ENCODE data around the gene PCNX2.

The PCNX2 gene

GRCh38 chr1:233012021-233012420 lies 283.5 kb downstream of the PCNX2 start:
- Histone ChIP-seq H3K27ac (ENCODE audit: extremely low read depth, low read depth, low read length) (no peak overlapping the region), H3K4me1 (ENCODE audit: control insufficient read depth, insufficient read depth, low read length) (no peaks in the 10 kb centered on the region), H3K4me3 (ENCODE audit: low read depth, low read length) (no peak overlapping the region), H3K9me3 (ENCODE audit: control insufficient read depth, insufficient read depth, low read depth, low read length) (no peaks in the 10 kb centered on the region), H3K36me3 (ENCODE audit: control insufficient read depth in 2 of 2, insufficient read depth in 1 of 2, low read length in 2 of 2) (peaks cover under 1 to 37% of the 10 kb centered on the region in 2 experiments)
- CTCF ChIA-PET: interaction anchor here (1.0 kb wide), 1 partner anchor 14 kb away, joined by 3 read pairs; no protein-coding TSS in a partner anchor
- no peak for TF ChIP-seq ZNF747 (tag by site-specific recombination; IDR thresholded peaks at IDR 0.05)
- no peak for TF ChIP-seq ZNF248 (tag by site-specific recombination; IDR thresholded peaks at IDR 0.05)
- TF ChIP-seq ZNF596 (tag by site-specific recombination; IDR thresholded peaks at IDR 0.05): no peak
- no peak for TF ChIP-seq ZNF23 (tag by site-specific recombination; IDR thresholded peaks at IDR 0.05; ENCODE audit: borderline replicate concordance)
- no peak for TF ChIP-seq EGR2 (tag by site-specific recombination; IDR thresholded peaks at IDR 0.05; ENCODE audit: low read depth)
- no peak for TF ChIP-seq ZNF2 (tag by site-specific recombination; IDR thresholded peaks at IDR 0.05)
- TF ChIP-seq KLF10 (tag by site-specific recombination; IDR thresholded peaks at IDR 0.05): no peak
- TF ChIP-seq ZNF239 (tag by site-specific recombination; IDR thresholded peaks at IDR 0.05): no peak
- no peak for TF ChIP-seq PRDM2 (tag by site-specific recombination; IDR thresholded peaks at IDR 0.05; ENCODE audit: borderline replicate concordance)
- no peak for TF ChIP-seq ZNF266 (tag by site-specific recombination; IDR thresholded peaks at IDR 0.05; ENCODE audit: low read depth)
- no peak for TF ChIP-seq ZFP69B (tag by site-specific recombination; IDR thresholded peaks at IDR 0.05)
- no peak for TF ChIP-seq ZNF548 (tag by site-specific recombination; IDR thresholded peaks at IDR 0.05)
- TF ChIP-seq ATF2 (tag by site-specific recombination; IDR thresholded peaks at IDR 0.05; ENCODE audit: low read depth): no peak
- TF ChIP-seq ZNF157 (tag by site-specific recombination; IDR thresholded peaks at IDR 0.05): no peak
- no peak for TF ChIP-seq ZNF521 (tag by site-specific recombination; IDR thresholded peaks at IDR 0.05)
- TF ChIP-seq SP2 (tag by site-specific recombination; IDR thresholded peaks at IDR 0.05): no peak
- no peak for TF ChIP-seq ZNF132 (tag by site-specific recombination; IDR thresholded peaks at IDR 0.05; ENCODE audit: borderline replicate concordance)
- TF ChIP-seq ZNF140 (tag by site-specific recombination; IDR thresholded peaks at IDR 0.05): no peak
- TF ChIP-seq GLIS1 (tag by site-specific recombination; IDR thresholded peaks at IDR 0.05): no peak
- POLR2A ChIA-PET: no interaction called here

- ChIA-PET POLR2A (no interaction called here), CTCF (interaction anchor here (0.9 to 2.0 kb wide), 2 partner anchors 15 to 32 kb away, joined by 3 to 10 read pairs; no protein-coding TSS in a partner anchor)
- TF ChIP-seq ZFHX2 (tag by site-specific recombination; conservative IDR thresholded peaks at IDR 0.05) (peak; percentile 78), ZNF404 (tag by site-specific recombination; IDR thresholded peaks at IDR 0.05) (no peak), SCRT2 (tag by site-specific recombination; IDR thresholded peaks at IDR 0.05) (peak; percentile 83), SETDB1 (IDR thresholded peaks at IDR 0.05; ENCODE audit: insufficient read length, low read length) (no peak), EGR2 (tag by site-specific recombination; IDR thresholded peaks at IDR 0.05; ENCODE audit: low read depth) (peak; percentile 84), ZNF175 (tag by site-specific recombination; IDR thresholded peaks at IDR 0.05) (no peak)
- H3K27ac ChIP-seq (ENCODE audit: extremely low read depth, low read depth, low read length): no peak overlapping the region
- no peaks in the 10 kb centered on the region for H3K9me3 ChIP-seq (ENCODE audit: control insufficient read depth, insufficient read depth, low read depth, low read length)
- H3K36me3 ChIP-seq (ENCODE audit: control insufficient read depth in 2 of 2, insufficient read depth in 1 of 2, low read length in 2 of 2): peaks cover 0 to 37% of the 10 kb centered on the region in 2 experiments; a peak in 2 of 3 replicates
- no peak overlapping the region for H3K4me3 ChIP-seq (ENCODE audit: low read depth, low read length)
- no peaks in the 10 kb centered on the region for H3K4me1 ChIP-seq (ENCODE audit: control insufficient read depth, insufficient read depth, low read length)
Measured at GRCh38 chr1:233010146-233010545, 285.4 kb downstream of the PCNX2 start.
